Endothelial cell of umbilical vein (primary cell): ENCODE results near the gene BLVRA.
"Not testable (repeated sequence)": the region's sequence is repeated elsewhere in the genome, so short reads cannot be mapped to it uniquely, and the experiment has no call there.

Experiments
- EZH2 ChIP-seq: IDR thresholded peaks from 2 replicates; pipeline ENCODE4 v1.6.1; 2012; ENCODE audit warnings: borderline replicate concordance, low read depth, mild to moderate bottlenecking, moderate library complexity, low read length, inconsistent platforms; ENCODE audit not compliant: severe bottlenecking
- FOS ChIP-seq: IDR thresholded peaks from 2 replicates; pipeline ENCODE4 v1.6.1; 2011; ENCODE audit warnings: mild to moderate bottlenecking, low read length, moderate library complexity, borderline replicate concordance; ENCODE audit not compliant: insufficient read depth
- GATA2 ChIP-seq: IDR thresholded peaks from 2 replicates; pipeline ENCODE4 v1.7.0; 2011; ENCODE audit warnings: low read depth, mild to moderate bottlenecking, moderate library complexity, mixed read lengths, low read length; ENCODE audit not compliant: insufficient read length, insufficient read depth
- JUN ChIP-seq: IDR thresholded peaks from 2 replicates; pipeline ENCODE4 v1.6.1; 2011; ENCODE audit warnings: borderline replicate concordance, low read depth; ENCODE audit not compliant: insufficient read length, insufficient read depth
- MAX ChIP-seq: IDR thresholded peaks from 2 replicates; pipeline ENCODE4 v1.6.1; 2011; ENCODE audit not compliant: insufficient read depth, insufficient read length
- MYC ChIP-seq: IDR thresholded peaks from one replicate; pipeline ENCODE4 v1.6.1; 2011; ENCODE audit warnings: mild to moderate bottlenecking, low read depth, low read length
- POLR2A ChIP-seq: IDR thresholded peaks from 2 replicates; pipeline ENCODE4 v1.6.1; 2012; ENCODE audit warnings: low read depth, mild to moderate bottlenecking, control low read depth, low read length
- POLR2AphosphoS5 ChIP-seq: IDR thresholded peaks from 2 replicates; pipeline ENCODE4 v1.6.1; 2012; ENCODE audit warnings: low read depth, mild to moderate bottlenecking, control low read depth, low read length, moderate library complexity; ENCODE audit not compliant: insufficient read depth
- TF ChIP-seq, protein P1 (sequence below), 2 donors: IDR thresholded peaks; 1 replicate in 1 of 2; 2 replicates in 1 of 2; pipeline ENCODE4 v1.5.1; 2011; ENCODE audit warnings: low read length in 2 of 2, mild to moderate bottlenecking in 2 of 2, moderate library complexity in 2 of 2, control low read depth in 1 of 2, inconsistent platforms in 1 of 2, low read depth in 1 of 2; ENCODE audit not compliant: insufficient read depth in 1 of 2; ENCODE audit errors: extremely low read depth in 1 of 2

DNA sequence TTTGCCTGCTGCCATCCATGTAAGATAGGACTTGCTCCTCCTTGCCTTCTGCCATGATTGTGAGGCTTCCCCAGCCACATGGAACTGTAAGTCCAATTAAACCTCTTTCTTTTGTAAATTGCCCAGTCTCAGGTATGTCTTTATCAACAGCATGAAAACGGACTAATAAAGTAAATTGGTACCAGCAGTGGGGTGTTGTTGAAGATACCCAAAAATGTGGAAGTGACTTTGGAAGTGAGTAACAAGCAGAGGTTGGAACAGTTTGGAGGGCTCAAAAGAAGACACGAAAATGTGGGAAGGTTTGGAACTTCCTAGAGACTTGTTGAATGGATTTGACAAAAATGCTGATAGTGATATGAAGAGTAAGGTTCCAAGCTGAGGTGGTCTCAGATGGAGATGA is 42.5 kb upstream of the BLVRA start:
- TF ChIP-seq, protein P1, sequence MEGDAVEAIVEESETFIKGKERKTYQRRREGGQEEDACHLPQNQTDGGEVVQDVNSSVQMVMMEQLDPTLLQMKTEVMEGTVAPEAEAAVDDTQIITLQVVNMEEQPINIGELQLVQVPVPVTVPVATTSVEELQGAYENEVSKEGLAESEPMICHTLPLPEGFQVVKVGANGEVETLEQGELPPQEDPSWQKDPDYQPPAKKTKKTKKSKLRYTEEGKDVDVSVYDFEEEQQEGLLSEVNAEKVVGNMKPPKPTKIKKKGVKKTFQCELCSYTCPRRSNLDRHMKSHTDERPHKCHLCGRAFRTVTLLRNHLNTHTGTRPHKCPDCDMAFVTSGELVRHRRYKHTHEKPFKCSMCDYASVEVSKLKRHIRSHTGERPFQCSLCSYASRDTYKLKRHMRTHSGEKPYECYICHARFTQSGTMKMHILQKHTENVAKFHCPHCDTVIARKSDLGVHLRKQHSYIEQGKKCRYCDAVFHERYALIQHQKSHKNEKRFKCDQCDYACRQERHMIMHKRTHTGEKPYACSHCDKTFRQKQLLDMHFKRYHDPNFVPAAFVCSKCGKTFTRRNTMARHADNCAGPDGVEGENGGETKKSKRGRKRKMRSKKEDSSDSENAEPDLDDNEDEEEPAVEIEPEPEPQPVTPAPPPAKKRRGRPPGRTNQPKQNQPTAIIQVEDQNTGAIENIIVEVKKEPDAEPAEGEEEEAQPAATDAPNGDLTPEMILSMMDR (IDR thresholded peaks at IDR 0.05; ENCODE audit: extremely low read depth in 1 of 2, insufficient read depth in 1 of 2, low read depth in 1 of 2, low read length in 2 of 2): not testable (repeated sequence)
- TF ChIP-seq POLR2A, MYC, EZH2, POLR2AphosphoS5, FOS, JUN, GATA2, MAX: not testable (repeated sequence)
